ENCODE data around the gene PRR12. TPM values are rescaled to one million over a fixed set of nuclear protein-coding genes. Genes with fewer than 3 reads are reported as not detected.

The PRR12 gene
- 8.7 and 12.8 TPM in 2 replicates for total RNA-seq (2014; rRNA removed; shearing (Covaris generic); ENCODE audit: low replicate concordance)

GRCh38 chr19:49590971-49591730 lies at the start of gene PRR12:
Gene PRR12 (plus strand): TSS chr19:49591182. CDS start chr19:49591655, 473 bp downstream.
- H3K9me3 ChIP-seq (ENCODE audit: low read length): no peaks in the 10 kb centered on the region
- peaks cover 14% of the 10 kb centered on the region; the same call in 1 of the 2 replicates for H3K36me3 ChIP-seq (ENCODE audit: insufficient read depth, low read length)
- H3K4me3 ChIP-seq (ENCODE audit: low read length): peak within 1 kb of the TSS; percentile 95
- peak; percentile 97 for DNase-seq
- H3K79me2 ChIP-seq (ENCODE audit: low read length): peaks cover 36% of the 10 kb centered on the region
- peak within 1 kb of the TSS; percentile 92 for H3K27ac ChIP-seq (ENCODE audit: low read length)
- H3K4me1 ChIP-seq (ENCODE audit: low read length): peaks cover 23% of the 10 kb centered on the region
- peak within 1 kb of the TSS; percentile 94 for H3K9ac ChIP-seq (ENCODE audit: low read length)
- H3K4me2 ChIP-seq (ENCODE audit: low read depth, low read length, poor library complexity, severe bottlenecking): peak within 1 kb of the TSS; percentile 86
- H3K27me3 ChIP-seq (ENCODE audit: low read length): no peaks in the 10 kb centered on the region
- 0 out of 2 replicates have a peak within 1 kb of the TSS, but pooled peaks have one; percentile 12 for H2AFZ ChIP-seq (ENCODE audit: low read length)
- no peaks in the 10 kb centered on the region for H3K9me2 ChIP-seq (replicated peaks; ENCODE audit: insufficient read depth, low read length)
- H4K20me1 ChIP-seq (ENCODE audit: insufficient read depth, low read depth, low read length): peaks cover 25% of the 10 kb centered on the region

- H3K4me2 ChIP-seq (ENCODE audit: low read depth, low read length, poor library complexity, severe bottlenecking): no peak overlapping the region
- H3K9ac ChIP-seq (ENCODE audit: low read length): no peak overlapping the region
- H2AFZ ChIP-seq (ENCODE audit: low read length): no peak overlapping the region
- no peak overlapping the region for H3K27ac ChIP-seq (ENCODE audit: low read length)
- H3K27me3 ChIP-seq (ENCODE audit: low read length): no peaks in the 10 kb centered on the region
- H3K36me3 ChIP-seq (ENCODE audit: insufficient read depth, low read length): no peaks in the 10 kb centered on the region
- H3K9me3 ChIP-seq (ENCODE audit: low read length): no peaks in the 10 kb centered on the region
- H4K20me1 ChIP-seq (ENCODE audit: insufficient read depth, low read depth, low read length): no peaks in the 10 kb centered on the region
- no peak for DNase-seq
- no peaks in the 10 kb centered on the region for H3K79me2 ChIP-seq (ENCODE audit: low read length)
- no peak overlapping the region for H3K4me3 ChIP-seq (ENCODE audit: low read length)
- no peaks in the 10 kb centered on the region for H3K9me2 ChIP-seq (replicated peaks; ENCODE audit: insufficient read depth, low read length)
- H3K4me1 ChIP-seq (ENCODE audit: low read length): peaks cover 18% of the 10 kb centered on the region
Measured at GRCh38 chr19:49541914-49542313, 49.1 kb upstream of the PRR12 start.

GRCh38 chr19:49542446-49542845 lies 48.5 kb upstream of the PRR12 start:
- no peaks in the 10 kb centered on the region for H3K27me3 ChIP-seq (ENCODE audit: low read length)
- H2AFZ ChIP-seq (ENCODE audit: low read length): no peak overlapping the region
- no peak for DNase-seq
- no peak overlapping the region for H3K4me2 ChIP-seq (ENCODE audit: low read depth, low read length, poor library complexity, severe bottlenecking)
- H3K27ac ChIP-seq (ENCODE audit: low read length): no peak overlapping the region
- no peaks in the 10 kb centered on the region for H4K20me1 ChIP-seq (ENCODE audit: insufficient read depth, low read depth, low read length)
- H3K4me3 ChIP-seq (ENCODE audit: low read length): no peak overlapping the region
- no peaks in the 10 kb centered on the region for H3K79me2 ChIP-seq (ENCODE audit: low read length)
- H3K36me3 ChIP-seq (ENCODE audit: insufficient read depth, low read length): no peaks in the 10 kb centered on the region
- no peaks in the 10 kb centered on the region for H3K9me3 ChIP-seq (ENCODE audit: low read length)
- H3K4me1 ChIP-seq (ENCODE audit: low read length): peaks cover 14% of the 10 kb centered on the region
- H3K9me2 ChIP-seq (replicated peaks; ENCODE audit: insufficient read depth, low read length): no peaks in the 10 kb centered on the region
- no peak overlapping the region for H3K9ac ChIP-seq (ENCODE audit: low read length)

- DNase-seq: no peak
- no peak overlapping the region for H3K9ac ChIP-seq (ENCODE audit: low read length)
- no peaks in the 10 kb centered on the region for H3K9me3 ChIP-seq (ENCODE audit: low read length)
- H2AFZ ChIP-seq (ENCODE audit: low read length): no peak overlapping the region
- no peaks in the 10 kb centered on the region for H4K20me1 ChIP-seq (ENCODE audit: insufficient read depth, low read depth, low read length)
- no peak overlapping the region for H3K4me3 ChIP-seq (ENCODE audit: low read length)
- H3K27ac ChIP-seq (ENCODE audit: low read length): no peak overlapping the region
- no peaks in the 10 kb centered on the region for H3K27me3 ChIP-seq (ENCODE audit: low read length)
- H3K9me2 ChIP-seq (replicated peaks; ENCODE audit: insufficient read depth, low read length): no peaks in the 10 kb centered on the region
- H3K36me3 ChIP-seq (ENCODE audit: insufficient read depth, low read length): no peaks in the 10 kb centered on the region
- H3K4me1 ChIP-seq (ENCODE audit: low read length): peaks cover 9% of the 10 kb centered on the region
- H3K4me2 ChIP-seq (ENCODE audit: low read depth, low read length, poor library complexity, severe bottlenecking): no peak overlapping the region
- no peaks in the 10 kb centered on the region for H3K79me2 ChIP-seq (ENCODE audit: low read length)
Measured at GRCh38 chr19:49543032-49543431, 48.0 kb upstream of the PRR12 start.

- H3K9me2 ChIP-seq (replicated peaks; ENCODE audit: insufficient read depth, low read length): no peaks in the 10 kb centered on the region
- no peak overlapping the region for H3K9ac ChIP-seq (ENCODE audit: low read length)
- H3K4me1 ChIP-seq (ENCODE audit: low read length): peaks cover 3% of the 10 kb centered on the region
- H4K20me1 ChIP-seq (ENCODE audit: insufficient read depth, low read depth, low read length): no peaks in the 10 kb centered on the region
- H3K36me3 ChIP-seq (ENCODE audit: insufficient read depth, low read length): no peaks in the 10 kb centered on the region
- H3K27ac ChIP-seq (ENCODE audit: low read length): no peak overlapping the region
- H3K4me2 ChIP-seq (ENCODE audit: low read depth, low read length, poor library complexity, severe bottlenecking): no peak overlapping the region
- H3K9me3 ChIP-seq (ENCODE audit: low read length): no peaks in the 10 kb centered on the region
- no peak overlapping the region for H3K4me3 ChIP-seq (ENCODE audit: low read length)
- H2AFZ ChIP-seq (ENCODE audit: low read length): no peak overlapping the region
- H3K79me2 ChIP-seq (ENCODE audit: low read length): no peaks in the 10 kb centered on the region
- H3K27me3 ChIP-seq (ENCODE audit: low read length): no peaks in the 10 kb centered on the region
- DNase-seq: peak; percentile 40
Measured at GRCh38 chr19:49544154-49544553, 46.8 kb upstream of the PRR12 start.

- Histone ChIP-seq H3K9me3 (ENCODE audit: low read length) (no peaks in the 10 kb centered on the region), H3K27me3 (ENCODE audit: low read length) (no peaks in the 10 kb centered on the region), H3K9me2 (replicated peaks; ENCODE audit: insufficient read depth, low read length) (no peaks in the 10 kb centered on the region), H3K4me3 (ENCODE audit: low read length) (no peak overlapping the region), H3K4me1 (ENCODE audit: low read length) (peaks cover 3% of the 10 kb centered on the region), H3K36me3 (ENCODE audit: insufficient read depth, low read length) (no peaks in the 10 kb centered on the region), H3K27ac (ENCODE audit: low read length) (no peak overlapping the region), H3K4me2 (ENCODE audit: low read depth, low read length, poor library complexity, severe bottlenecking) (peak overlapping the region; percentile 54), H3K9ac (ENCODE audit: low read length) (no peak overlapping the region), H3K79me2 (ENCODE audit: low read length) (no peaks in the 10 kb centered on the region), H4K20me1 (ENCODE audit: insufficient read depth, low read depth, low read length) (no peaks in the 10 kb centered on the region), H2AFZ (ENCODE audit: low read length) (peak overlapping the region; percentile 69)
- DNase-seq: peak; percentile 94
Measured at GRCh38 chr19:49546825-49547565, 44.0 kb upstream of the PRR12 start.

GRCh38 chr19:49549045-49549444 lies 41.9 kb upstream of the PRR12 start:
- Histone ChIP-seq H3K9me2 (replicated peaks; ENCODE audit: insufficient read depth, low read length) (no peaks in the 10 kb centered on the region), H3K27me3 (ENCODE audit: low read length) (no peaks in the 10 kb centered on the region), H3K4me3 (ENCODE audit: low read length) (no peak overlapping the region), H3K79me2 (ENCODE audit: low read length) (no peaks in the 10 kb centered on the region), H3K27ac (ENCODE audit: low read length) (no peak overlapping the region), H2AFZ (ENCODE audit: low read length) (no peak overlapping the region), H4K20me1 (ENCODE audit: insufficient read depth, low read depth, low read length) (no peaks in the 10 kb centered on the region), H3K36me3 (ENCODE audit: insufficient read depth, low read length) (no peaks in the 10 kb centered on the region), H3K4me2 (ENCODE audit: low read depth, low read length, poor library complexity, severe bottlenecking) (no peak overlapping the region), H3K4me1 (ENCODE audit: low read length) (peaks cover 3% of the 10 kb centered on the region), H3K9ac (ENCODE audit: low read length) (no peak overlapping the region), H3K9me3 (ENCODE audit: low read length) (no peaks in the 10 kb centered on the region)
- no peak for DNase-seq

GRCh38 chr19:49551531-49551930 lies 39.5 kb upstream of the PRR12 start:
- Histone ChIP-seq H3K27ac (ENCODE audit: low read length) (no peak overlapping the region), H3K4me1 (ENCODE audit: low read length) (peaks cover 3% of the 10 kb centered on the region)

More at GRCh38 chr19:49551531-49551930, 39.5 kb upstream of the PRR12 start:
- H3K9ac ChIP-seq (ENCODE audit: low read length): no peak overlapping the region
- H3K9me2 ChIP-seq (replicated peaks; ENCODE audit: insufficient read depth, low read length): no peaks in the 10 kb centered on the region
- no peaks in the 10 kb centered on the region for H4K20me1 ChIP-seq (ENCODE audit: insufficient read depth, low read depth, low read length)
- H3K27me3 ChIP-seq (ENCODE audit: low read length): no peaks in the 10 kb centered on the region
- H2AFZ ChIP-seq (ENCODE audit: low read length): no peak overlapping the region
- no peak overlapping the region for H3K4me2 ChIP-seq (ENCODE audit: low read depth, low read length, poor library complexity, severe bottlenecking)
- H3K79me2 ChIP-seq (ENCODE audit: low read length): no peaks in the 10 kb centered on the region
- no peak for DNase-seq
- H3K9me3 ChIP-seq (ENCODE audit: low read length): no peaks in the 10 kb centered on the region
- H3K36me3 ChIP-seq (ENCODE audit: insufficient read depth, low read length): peaks cover 11% of the 10 kb centered on the region
- no peak overlapping the region for H3K4me3 ChIP-seq (ENCODE audit: low read length)

Data from Karpas-422 (cell line).